ENCODE measurements around the gene FUOM. TPM values are rescaled to one million over a fixed set of nuclear protein-coding genes. Genes with fewer than 3 reads are reported as not detected.

FUOM gene
- total and polyA plus RNA-seq, 2 donors (not counting 3 experiments of a cell fraction or from before 2014, with no cell fraction given), result 17.4 to 33.9 TPM

- no peak overlapping the region for H3K4me3 ChIP-seq (replicated peaks in 1 of 3; ENCODE audit: insufficient read depth in 1 of 3, low read depth in 1 of 3, low read length in 3 of 3)
- dilution Hi-C loops (cut with MboI; ENCODE audit: extremely low pct_ligation_motif_present, low sequenced_read_pairs) (no loop called here), intact Hi-C loops (cut with micrococcal nuclease) (no loop called here)
- H3K9me1 ChIP-seq (replicated peaks; ENCODE audit: control insufficient read depth, extremely low read depth, insufficient read depth, low read length), result no peaks in the 10 kb centered on the region
- H4K20me1 ChIP-seq (replicated peaks; ENCODE audit: control insufficient read depth, extremely low read depth, insufficient read depth, low read length), result no peaks in the 10 kb centered on the region
- H3K79me2 ChIP-seq (ENCODE audit: control insufficient read depth, insufficient read depth, low read length), result no peaks in the 10 kb centered on the region
- ChIA-PET POLR2A (no interaction called here), CTCF (no interaction called here)
- DNase-seq (ENCODE audit: low read depth, low spot score) (no peak), FAIRE-seq (no peak)
- no peak overlapping the region for H3K9ac ChIP-seq (replicated peaks; ENCODE audit: extremely low read depth, insufficient read depth, low read length)
- no peak overlapping the region for H3K4me2 ChIP-seq (ENCODE audit: insufficient read depth, low read length)
- H3K4me1 ChIP-seq (ENCODE audit: control insufficient read depth, extremely low read depth, insufficient read depth, low read length), result no peaks in the 10 kb centered on the region
- H3K9me3 ChIP-seq (replicated peaks; ENCODE audit: control insufficient read depth, insufficient read depth, low read length), result no peaks in the 10 kb centered on the region
- H3K27me3 ChIP-seq (ENCODE audit: control insufficient read depth in 2 of 2, insufficient read depth in 2 of 2, low read length in 2 of 2), result peaks cover 19 to 37% of the 10 kb centered on the region in 2 experiments
- TF ChIP-seq POLR2AphosphoS5 (IDR thresholded peaks at IDR 0.05; ENCODE audit: insufficient read depth, low read depth, low read length) (no peak), FOS (IDR thresholded peaks at IDR 0.05; ENCODE audit: borderline replicate concordance, insufficient read depth, low read length) (no peak), MYC (IDR thresholded peaks at IDR 0.05; ENCODE audit: low read depth, low read length) (no peak), EZH2 (IDR thresholded peaks at IDR 0.05; ENCODE audit: borderline replicate concordance, low read depth, low read length, severe bottlenecking) (no peak), POLR2A (IDR thresholded peaks at IDR 0.05; ENCODE audit: low read depth, low read length) (no peak), MAX (IDR thresholded peaks at IDR 0.05; ENCODE audit: insufficient read depth, insufficient read length) (no peak), GATA2 (IDR thresholded peaks at IDR 0.05; ENCODE audit: insufficient read depth, insufficient read length, low read depth, low read length) (no peak), JUN (IDR thresholded peaks at IDR 0.05; ENCODE audit: borderline replicate concordance, insufficient read depth, insufficient read length, low read depth) (no peak)
- TF ChIP-seq, protein P1, sequence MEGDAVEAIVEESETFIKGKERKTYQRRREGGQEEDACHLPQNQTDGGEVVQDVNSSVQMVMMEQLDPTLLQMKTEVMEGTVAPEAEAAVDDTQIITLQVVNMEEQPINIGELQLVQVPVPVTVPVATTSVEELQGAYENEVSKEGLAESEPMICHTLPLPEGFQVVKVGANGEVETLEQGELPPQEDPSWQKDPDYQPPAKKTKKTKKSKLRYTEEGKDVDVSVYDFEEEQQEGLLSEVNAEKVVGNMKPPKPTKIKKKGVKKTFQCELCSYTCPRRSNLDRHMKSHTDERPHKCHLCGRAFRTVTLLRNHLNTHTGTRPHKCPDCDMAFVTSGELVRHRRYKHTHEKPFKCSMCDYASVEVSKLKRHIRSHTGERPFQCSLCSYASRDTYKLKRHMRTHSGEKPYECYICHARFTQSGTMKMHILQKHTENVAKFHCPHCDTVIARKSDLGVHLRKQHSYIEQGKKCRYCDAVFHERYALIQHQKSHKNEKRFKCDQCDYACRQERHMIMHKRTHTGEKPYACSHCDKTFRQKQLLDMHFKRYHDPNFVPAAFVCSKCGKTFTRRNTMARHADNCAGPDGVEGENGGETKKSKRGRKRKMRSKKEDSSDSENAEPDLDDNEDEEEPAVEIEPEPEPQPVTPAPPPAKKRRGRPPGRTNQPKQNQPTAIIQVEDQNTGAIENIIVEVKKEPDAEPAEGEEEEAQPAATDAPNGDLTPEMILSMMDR (IDR thresholded peaks at IDR 0.05; ENCODE audit: extremely low read depth in 1 of 2, insufficient read depth in 1 of 2, low read depth in 1 of 2, low read length in 2 of 2), result no peak
- no TSS peak for BruUV-seq (replicated peaks)
- no peaks in the 10 kb centered on the region for H3K36me3 ChIP-seq (ENCODE audit: control insufficient read depth in 2 of 2, extremely low read depth in 1 of 2, insufficient read depth in 2 of 2, low read length in 2 of 2)
- no peak overlapping the region for H2AFZ ChIP-seq (ENCODE audit: low read depth, low read length)
- H3K27ac ChIP-seq (ENCODE audit: insufficient read depth, low read depth, low read length), result no peak overlapping the region
Observed at GRCh38 chr10:133336118-133336576, 21.7 kb downstream of the FUOM start.

All from endothelial cell of umbilical vein (primary cell).